ENCODE results near the gene TOMM20. TPM values are rescaled to one million over a fixed set of nuclear protein-coding genes. Genes with fewer than 3 reads are reported as not detected.

Gene TOMM20
- total RNA-seq, 1 donor = 108 TPM

- TF ChIP-seq, protein P1, sequence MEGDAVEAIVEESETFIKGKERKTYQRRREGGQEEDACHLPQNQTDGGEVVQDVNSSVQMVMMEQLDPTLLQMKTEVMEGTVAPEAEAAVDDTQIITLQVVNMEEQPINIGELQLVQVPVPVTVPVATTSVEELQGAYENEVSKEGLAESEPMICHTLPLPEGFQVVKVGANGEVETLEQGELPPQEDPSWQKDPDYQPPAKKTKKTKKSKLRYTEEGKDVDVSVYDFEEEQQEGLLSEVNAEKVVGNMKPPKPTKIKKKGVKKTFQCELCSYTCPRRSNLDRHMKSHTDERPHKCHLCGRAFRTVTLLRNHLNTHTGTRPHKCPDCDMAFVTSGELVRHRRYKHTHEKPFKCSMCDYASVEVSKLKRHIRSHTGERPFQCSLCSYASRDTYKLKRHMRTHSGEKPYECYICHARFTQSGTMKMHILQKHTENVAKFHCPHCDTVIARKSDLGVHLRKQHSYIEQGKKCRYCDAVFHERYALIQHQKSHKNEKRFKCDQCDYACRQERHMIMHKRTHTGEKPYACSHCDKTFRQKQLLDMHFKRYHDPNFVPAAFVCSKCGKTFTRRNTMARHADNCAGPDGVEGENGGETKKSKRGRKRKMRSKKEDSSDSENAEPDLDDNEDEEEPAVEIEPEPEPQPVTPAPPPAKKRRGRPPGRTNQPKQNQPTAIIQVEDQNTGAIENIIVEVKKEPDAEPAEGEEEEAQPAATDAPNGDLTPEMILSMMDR (IDR thresholded peaks at IDR 0.05; ENCODE audit: extremely low read depth, low read depth, low read length) = no peak
- Histone ChIP-seq H3K4me3 (ENCODE audit: insufficient read depth, low read length) (no peak overlapping the region), H3K36me3 (ENCODE audit: insufficient read depth, low read length) (peaks cover 68% of the 10 kb centered on the region), H3K79me2 (ENCODE audit: insufficient read depth, low read length) (peaks cover 12% of the 10 kb centered on the region), H3K9me3 (ENCODE audit: low read depth, low read length) (no peaks in the 10 kb centered on the region), H4K20me1 (ENCODE audit: insufficient read depth, low read length) (no peaks in the 10 kb centered on the region), H3K27ac (ENCODE audit: low read depth, low read length) (no peak overlapping the region), H3K27me3 (ENCODE audit: insufficient read depth, low read length) (no peaks in the 10 kb centered on the region), H3K4me1 (ENCODE audit: insufficient read depth, low read length) (no peaks in the 10 kb centered on the region), H3K4me2 (ENCODE audit: insufficient read depth, low read length) (no peak overlapping the region), H2AFZ (ENCODE audit: low read length) (no peak overlapping the region)
- no peak for DNase-seq (ENCODE audit: insufficient read length, low spot score, missing footprints)
Measured at GRCh38 chr1:235136111-235136510, 7.5 kb upstream of the TOMM20 start.

DNA sequence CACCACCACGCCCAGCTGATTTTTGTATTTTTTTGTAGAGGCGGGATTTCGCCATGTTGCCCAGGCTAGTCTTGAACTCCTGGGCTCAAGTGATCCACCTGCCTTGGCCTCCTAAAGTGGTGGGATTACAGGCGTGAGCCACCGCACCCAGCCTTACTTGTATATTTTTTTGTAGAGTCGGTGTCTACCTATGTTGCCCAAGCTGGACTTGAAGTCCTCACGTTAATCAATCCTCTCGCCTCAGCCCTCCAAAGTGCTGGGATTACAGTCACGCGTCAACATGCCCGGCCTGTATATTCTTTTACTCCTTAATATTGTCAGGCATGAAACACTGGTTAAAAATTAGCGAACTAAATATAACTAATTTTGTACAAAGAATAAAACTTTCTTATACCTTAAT, 5.5 kb upstream of the TOMM20 start:
- H3K79me2 ChIP-seq (ENCODE audit: insufficient read depth, low read length) = peaks cover 8% of the 10 kb centered on the region

DNA sequence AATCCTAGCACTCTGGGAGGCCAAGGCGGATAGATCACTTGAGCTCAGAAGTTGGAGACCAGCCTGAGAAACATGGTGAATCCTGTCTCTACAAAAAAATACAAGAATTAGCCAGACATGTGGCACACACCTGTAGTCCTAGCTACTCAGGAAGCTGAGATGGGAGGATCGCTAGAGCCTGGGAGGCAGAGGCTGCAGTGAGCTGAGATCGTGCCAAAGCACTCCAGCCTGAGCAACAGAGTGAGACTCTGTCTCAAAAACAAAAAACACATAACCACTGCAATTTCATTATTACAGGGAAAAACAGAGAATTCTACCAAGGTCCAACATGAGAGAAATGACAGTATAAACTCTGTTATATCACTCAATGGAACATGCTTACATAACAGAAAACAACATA, 4.4 kb upstream of the TOMM20 start:
- Histone ChIP-seq H3K36me3 (ENCODE audit: insufficient read depth, low read length) (peaks cover 53% of the 10 kb centered on the region), H3K27ac (ENCODE audit: low read depth, low read length) (no peak overlapping the region), H3K4me3 (ENCODE audit: insufficient read depth, low read length) (no peak overlapping the region), H4K20me1 (ENCODE audit: insufficient read depth, low read length) (no peaks in the 10 kb centered on the region), H2AFZ (ENCODE audit: low read length) (no peak overlapping the region), H3K9me3 (ENCODE audit: low read depth, low read length) (no peaks in the 10 kb centered on the region), H3K79me2 (ENCODE audit: insufficient read depth, low read length) (peaks cover 6% of the 10 kb centered on the region), H3K4me1 (ENCODE audit: insufficient read depth, low read length) (peaks cover 4% of the 10 kb centered on the region), H3K27me3 (ENCODE audit: insufficient read depth, low read length) (no peaks in the 10 kb centered on the region), H3K4me2 (ENCODE audit: insufficient read depth, low read length) (no peak overlapping the region)
- no peak for DNase-seq (ENCODE audit: insufficient read length, low spot score, missing footprints)
- TF ChIP-seq, protein P1 (IDR thresholded peaks at IDR 0.05; ENCODE audit: extremely low read depth, low read depth, low read length) = no peak

More for the DNA sequence above, 5.5 kb upstream of the TOMM20 start:
- Histone ChIP-seq H3K4me1 (ENCODE audit: insufficient read depth, low read length) (peaks cover 2% of the 10 kb centered on the region), H3K9me3 (ENCODE audit: low read depth, low read length) (no peaks in the 10 kb centered on the region), H3K36me3 (ENCODE audit: insufficient read depth, low read length) (peaks cover 60% of the 10 kb centered on the region), H2AFZ (ENCODE audit: low read length) (no peak overlapping the region), H3K4me2 (ENCODE audit: insufficient read depth, low read length) (no peak overlapping the region), H4K20me1 (ENCODE audit: insufficient read depth, low read length) (no peaks in the 10 kb centered on the region), H3K27ac (ENCODE audit: low read depth, low read length) (no peak overlapping the region), H3K4me3 (ENCODE audit: insufficient read depth, low read length) (no peak overlapping the region), H3K27me3 (ENCODE audit: insufficient read depth, low read length) (no peaks in the 10 kb centered on the region)
- TF ChIP-seq, protein P1 (IDR thresholded peaks at IDR 0.05; ENCODE audit: extremely low read depth, low read depth, low read length) = no peak
- DNase-seq (ENCODE audit: insufficient read length, low spot score, missing footprints) = no peak

DNA sequence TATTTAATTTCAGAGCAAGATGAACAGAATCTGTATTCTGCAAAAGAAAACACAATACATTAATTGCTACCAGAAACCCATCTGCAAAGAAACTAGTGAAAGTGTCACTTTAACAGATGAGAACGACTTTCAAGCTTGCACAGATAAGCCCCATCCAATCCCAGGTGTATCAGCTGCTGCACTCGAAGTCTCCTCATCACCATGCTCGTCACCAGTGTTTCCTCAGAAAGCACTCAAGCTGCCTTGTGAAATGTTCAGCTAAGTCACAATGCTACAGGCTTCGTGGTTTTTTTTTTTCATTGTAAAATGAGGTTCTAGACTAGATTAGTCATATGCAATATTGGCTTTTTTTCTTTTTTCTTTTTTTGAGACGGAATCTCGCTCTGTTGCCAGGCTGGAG, 3.3 kb upstream of the TOMM20 start:
- no peak overlapping the region for H2AFZ ChIP-seq (ENCODE audit: low read length)
- DNase-seq (ENCODE audit: insufficient read length, low spot score, missing footprints) = no peak
- TF ChIP-seq, protein P1 (IDR thresholded peaks at IDR 0.05; ENCODE audit: extremely low read depth, low read depth, low read length) = no peak
- no peaks in the 10 kb centered on the region for H3K27me3 ChIP-seq (ENCODE audit: insufficient read depth, low read length)
- no peak overlapping the region for H3K27ac ChIP-seq (ENCODE audit: low read depth, low read length)
- H3K36me3 ChIP-seq (ENCODE audit: insufficient read depth, low read length) = peaks cover 43% of the 10 kb centered on the region
- no peak overlapping the region for H3K4me2 ChIP-seq (ENCODE audit: insufficient read depth, low read length)
- H4K20me1 ChIP-seq (ENCODE audit: insufficient read depth, low read length) = peaks cover 11% of the 10 kb centered on the region
- no peaks in the 10 kb centered on the region for H3K9me3 ChIP-seq (ENCODE audit: low read depth, low read length)
- peaks cover 18% of the 10 kb centered on the region for H3K79me2 ChIP-seq (ENCODE audit: insufficient read depth, low read length)
- no peak overlapping the region for H3K4me3 ChIP-seq (ENCODE audit: insufficient read depth, low read length)
- peaks cover 8% of the 10 kb centered on the region for H3K4me1 ChIP-seq (ENCODE audit: insufficient read depth, low read length)

Data from osteoblast (primary cell).